ENCODE results near the gene SREBF2.
"Not testable (repeated sequence)": the region's sequence is repeated elsewhere in the genome, so short reads cannot be mapped to it uniquely, and the experiment has no call there.

SREBF2 gene

DNA sequence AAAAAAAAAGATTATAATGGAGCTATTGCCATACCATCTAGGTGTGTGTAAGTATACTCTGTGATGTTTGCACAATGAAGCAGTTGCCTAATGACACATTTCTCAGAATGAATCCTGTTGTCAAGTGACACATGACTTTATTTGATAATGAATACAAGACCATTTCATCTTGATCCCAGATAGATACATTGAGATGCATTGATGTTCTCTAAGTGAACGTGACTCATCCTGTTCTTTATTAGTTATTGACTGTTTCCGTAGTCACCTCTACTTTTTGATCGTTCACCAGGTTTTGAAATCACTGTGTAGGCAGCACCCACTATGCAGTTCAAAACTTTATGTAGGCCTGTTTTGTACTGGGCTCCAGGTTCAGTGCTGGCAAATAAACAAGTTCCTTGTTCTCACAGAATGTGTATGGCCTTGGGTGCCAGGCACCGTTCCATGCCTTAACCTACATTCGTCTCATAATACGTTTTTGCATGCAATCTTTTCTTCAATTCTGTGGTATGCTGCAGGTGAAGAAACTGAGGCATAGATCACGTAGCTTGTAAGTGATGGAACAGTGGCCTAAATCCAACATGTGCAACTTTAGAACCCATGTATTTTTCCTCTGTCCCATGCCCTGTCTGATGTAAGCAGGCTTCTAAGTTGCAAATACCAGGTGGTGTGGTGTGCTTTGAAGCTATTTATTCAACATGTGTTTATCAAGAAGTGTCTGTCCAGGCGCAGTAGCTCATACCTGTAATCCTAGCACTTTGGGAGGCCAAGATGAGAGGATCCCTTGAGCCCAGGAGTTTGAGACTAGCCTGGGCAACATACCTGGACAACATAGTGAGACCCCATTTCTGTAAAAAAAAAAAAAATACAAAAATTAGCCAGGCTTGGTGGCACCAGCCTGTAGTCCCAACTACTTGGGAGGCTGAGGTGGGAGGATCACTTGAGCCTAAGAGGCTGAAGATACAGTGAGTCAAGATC is 10.4 kb downstream of the SREBF2 start:
- DNase-seq = no peak

DNA sequence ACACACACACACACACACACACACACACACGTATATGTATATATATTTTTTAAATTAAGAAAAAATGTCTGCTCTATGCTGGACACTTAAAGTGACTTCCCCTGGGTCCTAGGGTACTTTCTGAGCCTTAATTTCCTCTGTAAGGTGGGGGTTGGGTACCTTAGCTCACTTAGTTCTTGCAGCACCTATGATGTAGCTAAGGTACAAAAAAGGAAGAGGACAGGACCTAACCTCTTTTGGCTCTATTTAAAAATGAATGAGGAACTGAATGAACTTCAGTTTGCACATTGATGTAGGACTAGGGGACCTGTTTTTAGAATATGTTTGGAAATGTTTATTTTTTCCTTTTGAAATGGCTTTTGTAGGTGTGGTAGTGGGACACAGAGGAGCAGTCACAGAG is 11.1 kb downstream of the SREBF2 start:
- DNase-seq = no peak

DNA sequence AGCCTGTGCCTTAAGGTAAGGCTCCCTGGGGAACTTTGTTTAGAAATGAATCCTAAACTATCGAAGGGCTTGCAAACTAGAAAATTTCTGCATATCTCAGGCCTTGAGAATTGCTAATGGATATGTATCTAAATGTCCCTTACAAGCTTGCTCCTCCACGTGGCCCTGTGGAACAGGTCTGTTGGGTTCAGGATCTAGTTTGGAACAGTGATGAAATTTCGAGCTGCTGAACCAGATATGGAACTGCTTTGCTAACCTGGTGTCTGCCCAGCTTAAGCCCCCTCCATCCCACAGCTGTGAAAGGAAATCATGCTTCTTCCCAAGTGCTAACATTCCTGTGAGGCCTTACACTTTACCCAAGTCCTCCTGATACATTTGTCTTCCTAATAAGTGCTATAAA is 11.6 kb downstream of the SREBF2 start:
- DNase-seq = no peak

DNA sequence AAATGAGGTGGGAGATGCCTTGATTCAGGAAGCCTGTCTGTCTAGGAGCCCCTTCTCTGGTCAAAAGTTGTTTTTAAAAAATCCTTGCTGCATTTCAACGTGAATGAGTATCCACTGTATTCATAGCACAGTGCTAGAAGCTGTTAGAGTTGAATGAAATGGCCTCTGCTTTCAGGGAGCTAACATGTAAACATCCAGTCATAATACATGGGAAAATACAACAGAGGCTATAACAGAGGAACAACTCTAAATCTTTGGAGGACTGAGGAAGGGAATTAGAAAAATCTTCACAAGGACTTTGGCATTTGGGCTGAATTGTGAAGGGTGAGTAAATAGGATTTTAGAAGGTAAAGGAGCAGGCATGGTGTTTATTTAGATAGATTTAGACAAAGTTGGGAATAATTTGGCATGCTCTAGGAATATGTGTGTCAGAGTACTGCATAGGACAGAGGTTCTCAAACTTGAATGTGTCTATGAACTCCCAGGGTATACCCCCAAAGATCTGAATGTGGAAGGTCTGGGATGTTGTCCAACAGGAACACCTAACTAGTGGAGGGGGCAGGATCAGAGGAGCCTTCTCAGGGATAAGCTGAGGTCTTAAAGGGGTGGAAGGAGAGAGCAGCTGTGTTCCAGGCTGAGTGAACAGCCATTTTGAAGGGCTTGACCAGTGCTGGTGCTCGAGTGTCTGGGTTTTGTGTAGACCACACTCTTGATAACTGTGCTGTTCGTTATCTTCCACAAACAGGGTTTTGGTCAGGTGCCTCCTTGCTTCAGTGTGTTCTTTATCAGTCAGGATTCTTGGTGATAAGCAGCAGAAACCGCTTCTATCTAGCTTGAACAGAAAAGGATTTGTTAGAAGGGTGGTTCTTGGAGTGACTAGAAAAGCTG is 12.7 kb downstream of the SREBF2 start:
- DNase-seq = no peak

DNA sequence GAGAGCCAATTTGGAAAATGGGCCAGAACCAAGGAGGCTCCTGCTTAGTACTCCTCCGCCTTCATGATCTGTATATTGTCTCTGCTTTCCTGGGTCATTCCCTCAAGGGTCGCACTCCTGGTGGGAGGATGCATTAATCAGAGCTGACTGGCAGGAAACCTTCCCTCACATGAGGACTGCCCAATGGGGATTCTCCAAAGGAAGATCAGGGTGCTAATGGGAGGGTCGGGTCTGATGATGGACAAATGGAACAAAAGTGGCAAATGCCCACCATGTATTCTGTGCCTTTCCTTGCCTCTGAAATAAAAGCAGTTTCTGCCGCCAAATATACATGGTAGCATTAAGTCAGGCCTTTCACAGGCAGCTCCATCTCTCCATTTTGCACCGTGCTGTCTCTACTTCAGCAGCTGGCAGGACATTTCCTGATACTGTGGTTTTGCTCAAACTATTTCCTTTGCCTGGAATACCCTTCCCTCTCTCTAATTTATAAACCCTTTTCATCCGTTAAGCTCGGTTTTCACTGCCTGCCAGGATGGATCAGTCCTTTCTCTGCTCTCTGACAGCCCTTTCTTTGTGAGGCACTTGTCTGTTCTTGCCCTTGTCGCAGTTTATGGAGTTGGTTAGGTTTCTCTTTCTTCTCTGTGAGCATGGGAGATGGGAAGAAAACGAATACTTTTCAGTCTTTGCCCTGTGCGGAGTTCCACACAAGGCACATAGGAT is 13.5 kb downstream of the SREBF2 start:
- no peak for DNase-seq

DNA sequence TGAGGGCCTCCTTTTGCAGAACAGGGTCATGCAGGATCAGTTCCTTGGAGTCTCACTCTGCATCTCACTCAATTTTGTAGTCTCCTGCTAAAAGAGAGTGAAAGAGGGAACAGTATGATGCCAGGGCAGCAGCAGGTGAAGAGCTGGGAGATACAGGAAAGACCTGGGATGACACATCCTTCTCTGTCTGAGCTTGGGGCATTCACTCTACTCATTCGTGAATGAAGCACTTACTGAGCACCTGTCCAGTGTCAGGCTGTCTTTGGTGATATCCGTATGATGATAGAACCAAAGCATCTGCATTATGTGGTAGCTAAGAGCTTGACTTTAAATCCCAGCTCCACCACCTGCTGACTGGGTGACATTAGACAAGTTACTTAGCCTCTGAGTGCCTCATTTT is 14.4 kb downstream of the SREBF2 start:
- no peak for DNase-seq

DNA sequence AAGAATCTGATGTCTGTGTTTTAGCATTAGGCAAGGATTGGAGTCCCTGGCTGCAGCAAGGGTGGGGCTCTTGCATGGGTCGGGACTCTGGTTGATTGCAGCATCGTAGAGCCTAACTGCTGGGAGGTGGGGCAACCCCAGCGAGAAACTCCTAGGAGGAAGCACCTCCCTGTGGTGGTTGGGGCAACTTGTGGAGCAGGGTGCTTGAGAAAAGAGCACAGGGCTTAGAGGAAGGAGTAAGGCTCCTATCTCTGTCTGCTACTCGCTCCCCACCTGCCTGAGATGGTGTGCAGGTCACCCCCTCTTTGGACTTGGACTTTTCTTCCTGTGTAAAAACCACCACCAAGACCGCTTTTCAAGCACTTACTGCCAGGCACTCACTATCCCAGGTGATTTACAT is 15.6 kb downstream of the SREBF2 start:
- no peak for DNase-seq

DNA sequence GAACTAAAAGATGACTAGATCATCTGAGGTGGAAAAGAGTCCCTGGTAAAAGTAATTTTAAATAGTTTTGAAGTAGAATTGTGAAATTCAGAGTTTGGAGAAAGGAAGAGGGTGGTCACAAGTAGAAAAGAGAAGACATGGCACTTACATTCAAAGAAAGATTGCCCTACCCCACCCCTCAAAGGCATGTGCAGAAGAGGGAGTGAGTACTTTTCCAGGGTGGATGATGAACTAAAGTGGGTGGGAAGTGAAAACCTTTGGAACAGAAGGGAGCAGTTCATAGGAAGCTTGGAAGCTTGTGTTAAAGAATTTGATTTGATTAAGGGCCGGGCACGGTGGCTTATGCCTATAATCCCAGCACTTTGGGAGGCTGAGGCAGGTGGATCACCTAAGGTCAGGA is 23.6 kb downstream of the SREBF2 start:
- no peak for DNase-seq

DNA sequence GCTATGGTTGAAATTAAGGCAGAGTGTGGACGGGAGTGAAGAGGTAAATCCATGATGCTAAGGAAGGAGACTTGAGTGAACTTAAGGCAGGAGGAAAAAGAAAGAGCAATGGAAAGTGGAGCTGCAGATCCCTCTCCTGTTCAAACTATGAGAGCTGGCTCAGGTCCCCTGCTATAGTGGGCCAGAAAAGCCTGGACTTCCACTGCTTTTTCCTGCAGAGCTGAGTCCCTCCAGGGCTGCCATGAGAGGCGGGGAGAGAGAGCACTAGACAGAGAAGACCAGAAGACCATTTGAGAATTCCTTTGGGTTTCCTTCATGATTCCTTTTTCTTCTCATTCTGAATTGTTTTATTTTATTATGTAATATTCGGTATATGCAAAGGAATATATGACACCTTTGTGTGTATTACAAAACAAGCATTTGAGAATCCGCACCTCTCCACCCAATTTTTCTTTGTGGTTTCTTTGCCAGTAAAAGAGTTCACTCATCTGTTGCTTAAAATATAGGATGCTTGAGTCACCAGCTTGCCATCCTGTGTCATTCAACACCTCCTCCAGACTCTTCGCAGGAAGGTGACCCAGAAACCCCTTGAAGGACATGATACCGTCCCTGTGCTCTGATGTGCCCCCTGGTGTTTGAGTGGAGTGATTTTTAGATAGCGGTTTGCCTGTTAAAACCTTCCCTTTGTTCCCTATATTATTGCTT is 24.4 kb downstream of the SREBF2 start:
- DNase-seq = peak in 15 of 56 donors; percentile 4 to 50 (median 13)

DNA sequence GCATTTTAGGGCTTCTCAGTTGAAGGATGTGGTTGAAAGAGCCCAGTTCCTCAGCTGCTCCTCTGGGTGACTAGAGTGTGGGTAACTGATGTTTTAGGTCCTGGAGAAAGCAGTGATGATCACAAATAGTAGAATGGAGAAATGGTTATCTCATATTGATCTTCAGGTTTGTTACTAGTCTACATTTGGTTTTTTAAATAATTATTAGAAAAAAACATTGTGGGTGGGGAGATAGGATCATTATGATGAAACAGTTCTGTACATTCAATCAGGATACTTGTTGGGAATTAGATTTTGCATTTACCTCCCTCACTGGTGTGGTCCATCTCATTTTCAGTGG is 24.9 kb downstream of the SREBF2 start:
- DNase-seq = no peak

DNA sequence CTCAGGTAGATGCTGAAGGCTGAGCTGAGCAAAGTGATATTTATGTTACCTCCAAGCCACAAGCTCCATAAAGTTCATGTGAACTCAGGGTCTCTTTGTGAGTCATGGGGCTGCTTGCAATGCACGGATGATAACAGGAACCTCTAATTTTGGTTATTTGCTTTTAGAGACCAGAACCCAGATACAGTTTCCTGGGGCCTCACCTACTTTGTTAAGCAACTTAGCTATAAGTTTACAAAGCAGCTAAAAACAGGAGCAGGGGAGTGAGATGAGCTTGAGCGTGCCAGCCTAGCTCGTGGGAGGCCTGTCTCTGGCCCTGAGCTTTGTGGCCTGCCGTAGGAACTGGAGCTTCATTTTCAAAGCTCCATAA is 29.2 kb downstream of the SREBF2 start:
- DNase-seq = no peak

DNA sequence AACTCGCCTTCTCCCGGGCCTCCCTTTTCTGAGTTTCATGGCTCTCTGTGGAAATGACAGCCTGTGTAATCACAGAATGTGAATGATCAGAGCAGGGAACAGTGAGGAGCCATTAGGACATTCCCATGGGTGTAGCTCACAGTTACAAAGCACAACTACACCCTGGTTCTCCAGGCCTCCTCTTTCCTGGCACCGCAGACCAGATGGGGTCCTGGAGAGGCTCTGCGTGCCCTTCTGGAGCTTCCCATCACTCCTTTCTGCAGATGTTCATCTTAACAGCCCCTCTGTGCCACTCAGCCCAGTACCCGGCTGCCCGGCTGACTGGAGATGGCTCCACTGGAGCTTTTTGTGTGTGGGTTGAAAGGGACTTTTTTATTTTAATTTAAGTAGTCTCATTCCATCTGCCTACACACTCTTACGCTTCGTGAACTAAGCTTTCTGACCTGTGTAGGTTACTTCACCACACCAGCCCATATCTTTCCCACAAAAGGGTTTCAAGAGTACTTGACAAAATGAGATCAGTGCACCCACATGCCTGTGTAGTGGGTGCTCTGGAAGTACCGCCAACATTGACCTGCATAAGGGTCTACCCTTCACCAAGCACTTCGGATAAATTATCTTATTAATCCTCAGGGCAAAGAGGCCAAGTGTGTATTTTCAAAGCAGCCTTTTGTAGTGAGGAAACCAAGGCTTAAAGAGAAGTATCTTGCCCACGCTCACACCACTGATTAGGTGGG is 29.8 kb downstream of the SREBF2 start:
- no peak for DNase-seq

DNA sequence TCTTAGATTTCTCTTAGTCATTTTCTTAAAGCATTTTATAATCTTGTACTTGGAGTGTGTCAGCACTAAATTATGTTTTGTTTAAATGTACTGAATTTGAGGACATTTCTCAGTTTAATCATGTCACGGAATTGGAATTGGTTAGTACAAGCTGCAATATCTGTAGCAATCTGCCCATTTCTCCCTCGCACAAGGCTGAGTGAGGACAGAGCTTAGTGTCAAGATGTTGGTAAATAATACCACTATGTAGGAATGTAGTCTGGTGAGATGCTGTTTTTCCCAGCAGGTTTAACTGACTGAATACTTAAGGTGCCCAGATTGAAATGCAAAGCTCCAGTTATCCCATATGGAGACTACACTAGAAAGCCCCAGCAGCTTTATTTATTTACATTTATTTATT is 30.6 kb downstream of the SREBF2 start:
- DNase-seq = no peak

DNA sequence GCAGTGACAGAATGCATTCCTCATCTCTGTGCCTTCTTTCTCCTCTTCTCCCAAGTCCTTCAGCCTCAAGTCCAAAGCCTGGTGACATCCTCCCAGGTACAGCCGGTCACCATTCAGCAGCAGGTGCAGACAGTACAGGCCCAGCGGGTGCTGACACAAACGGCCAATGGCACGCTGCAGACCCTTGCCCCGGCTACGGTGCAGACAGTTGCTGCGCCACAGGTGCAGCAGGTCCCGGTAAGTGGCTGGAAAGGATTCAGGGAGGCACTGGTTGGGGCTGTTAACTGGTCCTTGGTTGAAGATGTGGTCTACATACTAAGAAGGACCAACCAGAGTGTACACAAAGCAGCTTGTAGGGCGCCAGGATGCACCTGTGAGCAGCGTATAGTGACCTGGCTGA is 35.7 kb downstream of the SREBF2 start:
- DNase-seq = no peak

DNA sequence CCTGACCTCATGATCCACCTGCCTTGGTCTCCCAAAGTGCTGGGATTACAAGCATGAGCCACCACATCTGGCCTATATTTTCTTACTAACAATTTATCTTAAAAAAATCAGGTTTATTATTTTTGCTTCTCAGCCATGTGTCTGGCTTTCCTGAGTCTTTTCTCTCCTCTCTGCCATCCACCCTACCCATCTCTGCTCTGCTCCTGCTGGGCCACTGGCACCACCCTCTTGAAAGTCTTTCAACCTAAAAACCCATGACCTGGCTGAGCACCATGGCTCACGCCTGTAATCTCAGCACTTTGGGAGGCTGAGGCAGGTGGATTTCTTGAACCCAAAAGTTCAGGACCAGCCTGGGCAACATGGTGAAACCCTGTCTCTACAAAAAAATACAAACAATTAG is 37.2 kb downstream of the SREBF2 start:
- not testable (repeated sequence) for DNase-seq

DNA sequence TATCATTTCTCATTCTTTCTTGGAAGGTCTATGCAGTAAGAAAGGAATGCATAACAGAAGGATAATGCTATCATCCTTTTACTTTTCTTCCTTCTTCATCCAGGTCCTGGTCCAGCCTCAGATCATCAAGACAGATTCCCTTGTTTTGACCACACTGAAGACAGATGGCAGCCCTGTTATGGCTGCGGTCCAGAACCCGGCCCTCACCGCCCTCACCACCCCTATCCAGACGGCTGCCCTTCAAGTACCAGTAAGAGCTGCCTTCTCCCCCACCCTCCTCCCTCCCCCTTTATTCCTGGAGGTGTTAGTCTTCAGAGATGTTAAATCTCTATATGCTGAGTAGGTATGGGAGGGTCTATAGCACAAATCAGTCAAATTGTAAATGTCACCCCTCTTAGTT is 37.9 kb downstream of the SREBF2 start:
- DNase-seq = no peak

DNA sequence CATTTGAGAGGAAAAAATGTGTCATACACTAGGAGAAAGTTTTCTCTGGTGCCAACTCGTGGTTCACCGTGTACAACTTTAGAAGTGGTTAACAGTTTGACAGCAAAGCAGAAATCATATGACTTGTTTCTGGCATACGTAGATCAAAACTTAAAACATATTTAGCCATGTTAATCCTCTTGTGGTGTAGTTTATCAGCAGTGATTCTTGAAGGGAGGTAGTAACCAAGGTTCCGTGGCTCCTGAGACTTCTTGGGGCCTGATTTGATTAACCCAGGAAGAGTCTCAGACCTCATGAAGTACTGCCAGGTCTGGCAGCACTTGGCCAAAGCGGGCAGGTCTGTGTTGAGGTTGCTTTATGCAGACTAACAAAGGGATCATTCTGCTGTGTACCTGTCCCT is 40.5 kb downstream of the SREBF2 start:
- no peak for DNase-seq

DNA sequence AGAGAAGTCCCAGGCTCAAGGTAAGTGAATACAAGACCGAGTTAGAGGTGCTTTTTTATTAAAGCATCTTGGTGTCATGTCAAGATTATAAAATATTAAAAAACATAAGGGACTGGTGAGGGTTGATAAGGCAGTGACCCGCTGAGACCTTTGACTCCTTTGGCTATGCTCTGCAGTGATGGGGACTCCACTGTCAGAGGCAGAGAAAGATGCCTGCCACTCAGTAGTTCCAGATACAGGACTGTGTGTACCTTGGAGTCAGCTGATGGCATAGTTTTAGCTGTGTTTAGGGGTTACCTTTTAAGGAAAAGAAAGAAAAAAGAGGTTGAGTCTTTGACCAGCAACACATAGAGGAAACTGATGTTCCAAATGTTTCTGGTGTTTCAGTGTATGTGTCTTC is 41.2 kb downstream of the SREBF2 start:
- no peak for DNase-seq

DNA sequence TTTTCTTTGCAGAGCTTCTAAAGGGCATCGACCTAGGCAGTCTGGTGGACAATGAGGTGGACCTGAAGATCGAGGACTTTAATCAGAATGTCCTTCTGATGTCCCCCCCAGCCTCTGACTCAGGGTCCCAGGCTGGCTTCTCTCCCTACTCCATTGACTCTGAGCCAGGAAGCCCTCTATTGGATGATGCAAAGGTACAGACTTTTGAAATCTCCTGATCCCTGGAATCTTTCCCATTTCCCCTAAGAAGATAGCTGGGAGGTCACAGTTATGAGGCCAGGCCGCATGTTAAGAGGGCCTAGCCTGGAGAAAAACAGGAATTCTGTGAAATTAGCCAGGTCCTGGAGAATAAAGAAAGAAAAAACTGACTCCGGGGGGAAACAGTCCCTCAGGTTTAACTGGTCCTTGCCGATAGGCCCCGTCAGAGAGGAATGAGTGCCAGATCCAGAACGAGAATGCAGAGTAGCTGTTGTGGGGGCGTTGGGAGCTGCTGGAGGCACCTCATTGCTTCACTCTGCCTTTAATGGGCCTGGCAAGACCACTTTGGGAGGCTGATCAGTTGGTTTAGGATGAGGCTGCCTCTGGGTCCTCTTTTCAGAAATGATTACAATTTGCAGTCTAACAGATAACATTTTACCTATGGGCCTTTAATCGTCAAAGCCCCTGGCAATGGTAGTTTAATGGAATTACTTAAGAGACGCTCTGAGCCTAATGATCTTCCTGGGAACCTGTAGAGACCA is 42.8 kb downstream of the SREBF2 start:
- no peak for DNase-seq

DNA sequence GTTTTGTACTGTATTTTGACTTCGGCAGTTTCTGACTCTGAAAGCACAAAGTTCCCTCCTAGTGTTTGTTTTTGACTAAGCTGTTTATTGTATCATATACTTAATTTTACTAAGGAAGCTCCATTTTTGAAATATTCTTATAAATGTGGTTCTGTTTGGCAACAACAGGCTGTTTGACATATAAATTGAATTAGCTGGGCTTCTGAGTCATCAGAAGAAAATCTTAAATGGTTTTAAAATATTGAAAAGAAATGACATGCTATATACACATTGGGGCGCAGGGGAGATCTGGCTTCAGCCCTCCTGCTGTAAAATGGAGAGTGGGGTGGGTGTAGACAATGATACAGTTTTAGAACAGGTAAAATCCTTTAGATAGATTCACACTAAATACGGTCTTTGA is 43.4 kb downstream of the SREBF2 start:
- DNase-seq = no peak
